ENCODE measurements around the gene ANO1. TPM values are rescaled to one million over a fixed set of nuclear protein-coding genes. Genes with fewer than 3 reads are reported as not detected.

ANO1 gene
- total and polyA plus RNA-seq, 2 donors (not counting 1 experiment from before 2014, with no cell fraction given): not detected

DNA sequence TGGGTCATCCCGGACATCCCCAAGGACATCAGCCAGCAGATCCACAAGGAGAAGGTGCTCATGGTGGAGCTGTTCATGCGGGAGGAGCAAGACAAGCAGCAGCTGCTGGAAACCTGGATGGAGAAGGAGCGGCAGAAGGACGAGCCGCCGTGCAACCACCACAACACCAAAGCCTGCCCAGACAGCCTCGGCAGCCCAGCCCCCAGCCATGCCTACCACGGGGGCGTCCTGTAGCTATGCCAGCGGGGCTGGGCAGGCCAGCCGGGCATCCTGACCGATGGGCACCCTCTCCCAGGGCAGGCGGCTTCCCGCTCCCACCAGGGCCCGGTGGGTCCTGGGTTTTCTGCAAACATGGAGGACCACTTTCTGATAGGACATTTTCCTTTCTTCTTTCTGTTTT is 109.7 kb downstream of the ANO1 start:
- H3K4me1 ChIP-seq (ENCODE audit: control insufficient read depth in 2 of 2, insufficient read depth in 2 of 2, low read length in 2 of 2): no peaks in the 10 kb centered on the region
- H3K4me1 Mint-ChIP-seq: no peaks in the 10 kb centered on the region
- intact Hi-C loops (cut with micrococcal nuclease): no loop called here
- H4K20me1 ChIP-seq (ENCODE audit: control insufficient read depth, insufficient read depth, low read length, poor library complexity, severe bottlenecking): no peaks in the 10 kb centered on the region
- ChIA-PET POLR2A (no interaction called here), CTCF (no interaction called here)
- no peak overlapping the region for H2AFZ ChIP-seq (ENCODE audit: insufficient read depth, low read depth, low read length, poor library complexity, severe bottlenecking)
- H3K79me2 ChIP-seq (ENCODE audit: control insufficient read depth, insufficient read depth, low read length): no peaks in the 10 kb centered on the region
- no peaks in the 10 kb centered on the region for H3K9me3 Mint-ChIP-seq (ENCODE audit: insufficient read depth)
- no peak overlapping the region for H3K9ac ChIP-seq (ENCODE audit: low read length)
- peaks cover 0 to 4% (median 0%) of the 10 kb centered on the region in 3 donors for H3K9me3 ChIP-seq (ENCODE audit: control extremely low read depth in 1 of 3, control insufficient read depth in 2 of 3, insufficient read depth in 1 of 3, low read length in 2 of 3)
- H3K4me3 Mint-ChIP-seq: no peak overlapping the region
- no peak overlapping the region for H3K4me2 ChIP-seq (replicated peaks; ENCODE audit: low read depth, low read length, poor library complexity, severe bottlenecking)
- ATAC-seq (ENCODE audit: low read depth) (no peak), DNase-seq (no peak)
- no peak overlapping the region for H3K27ac Mint-ChIP-seq
- WGBS (ENCODE audit: insufficient coverage): 85% methylated on average over 15 of the region's 15 CpGs
- H3K4me3 ChIP-seq (ENCODE audit: control extremely low read depth in 1 of 5, extremely low read depth in 1 of 5, insufficient read depth in 1 of 5, low read depth in 2 of 5, low read length in 4 of 5): no peak overlapping the region
- H3K27me3 Mint-ChIP-seq: peaks cover 5% of the 10 kb centered on the region
- no peak overlapping the region for H3K27ac ChIP-seq (ENCODE audit: low read length in 2 of 2)
- peaks cover 0 to 5% (median 0%) of the 10 kb centered on the region in 4 experiments for H3K27me3 ChIP-seq (replicated peaks in 1 of 4; ENCODE audit: control extremely low read depth in 1 of 4, control insufficient read depth in 3 of 4, insufficient read depth in 4 of 4, low read length in 3 of 4)
- no peak for TF ChIP-seq EZH2 (IDR thresholded peaks at IDR 0.05; ENCODE audit: borderline replicate concordance, insufficient read depth, low read depth, low read length, poor library complexity, severe bottlenecking)
- TF ChIP-seq, protein P1, sequence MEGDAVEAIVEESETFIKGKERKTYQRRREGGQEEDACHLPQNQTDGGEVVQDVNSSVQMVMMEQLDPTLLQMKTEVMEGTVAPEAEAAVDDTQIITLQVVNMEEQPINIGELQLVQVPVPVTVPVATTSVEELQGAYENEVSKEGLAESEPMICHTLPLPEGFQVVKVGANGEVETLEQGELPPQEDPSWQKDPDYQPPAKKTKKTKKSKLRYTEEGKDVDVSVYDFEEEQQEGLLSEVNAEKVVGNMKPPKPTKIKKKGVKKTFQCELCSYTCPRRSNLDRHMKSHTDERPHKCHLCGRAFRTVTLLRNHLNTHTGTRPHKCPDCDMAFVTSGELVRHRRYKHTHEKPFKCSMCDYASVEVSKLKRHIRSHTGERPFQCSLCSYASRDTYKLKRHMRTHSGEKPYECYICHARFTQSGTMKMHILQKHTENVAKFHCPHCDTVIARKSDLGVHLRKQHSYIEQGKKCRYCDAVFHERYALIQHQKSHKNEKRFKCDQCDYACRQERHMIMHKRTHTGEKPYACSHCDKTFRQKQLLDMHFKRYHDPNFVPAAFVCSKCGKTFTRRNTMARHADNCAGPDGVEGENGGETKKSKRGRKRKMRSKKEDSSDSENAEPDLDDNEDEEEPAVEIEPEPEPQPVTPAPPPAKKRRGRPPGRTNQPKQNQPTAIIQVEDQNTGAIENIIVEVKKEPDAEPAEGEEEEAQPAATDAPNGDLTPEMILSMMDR (IDR thresholded peaks at IDR 0.05): no peak
- no peaks in the 10 kb centered on the region for H3K36me3 ChIP-seq (replicated peaks in 1 of 2; ENCODE audit: control extremely low read depth in 1 of 2, control insufficient read depth in 1 of 2, extremely low read depth in 1 of 2, insufficient read depth in 2 of 2, low read length in 1 of 2)

DNA sequence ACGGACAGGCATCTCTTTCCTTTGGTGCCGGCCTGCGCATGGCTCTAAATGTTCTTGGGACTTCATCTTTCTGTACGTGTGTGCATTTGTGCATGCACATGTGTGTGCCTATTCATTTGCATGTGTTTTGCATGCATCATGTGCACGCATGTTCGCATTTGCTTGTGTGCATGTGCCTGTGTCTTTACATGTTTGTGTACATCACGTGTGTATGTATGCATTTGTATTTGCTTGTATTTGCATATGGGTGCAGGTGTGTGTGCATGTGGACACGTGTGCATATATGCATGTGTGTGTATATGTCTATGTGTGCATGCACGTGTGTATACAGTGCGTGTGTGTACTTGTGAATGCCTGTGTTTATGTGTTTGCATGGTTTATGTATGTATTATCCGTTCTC is 111.5 kb downstream of the ANO1 start:
- Mint-ChIP-seq H3K27me3 (peaks cover 6% of the 10 kb centered on the region), H3K4me1 (no peaks in the 10 kb centered on the region), H3K9me3 (ENCODE audit: insufficient read depth) (no peaks in the 10 kb centered on the region), H3K4me3 (no peak overlapping the region), H3K27ac (no peak overlapping the region)
- Histone ChIP-seq H3K27ac (ENCODE audit: low read length in 2 of 2) (no peak overlapping the region), H3K27me3 (replicated peaks in 1 of 4; ENCODE audit: control extremely low read depth in 1 of 4, control insufficient read depth in 3 of 4, insufficient read depth in 4 of 4, low read length in 3 of 4) (peaks cover 0 to 9% (median under 1%) of the 10 kb centered on the region in 4 experiments), H2AFZ (ENCODE audit: insufficient read depth, low read depth, low read length, poor library complexity, severe bottlenecking) (no peak overlapping the region), H4K20me1 (ENCODE audit: control insufficient read depth, insufficient read depth, low read length, poor library complexity, severe bottlenecking) (no peaks in the 10 kb centered on the region), H3K4me1 (ENCODE audit: control insufficient read depth in 2 of 2, insufficient read depth in 2 of 2, low read length in 2 of 2) (no peaks in the 10 kb centered on the region), H3K4me2 (replicated peaks; ENCODE audit: low read depth, low read length, poor library complexity, severe bottlenecking) (no peak overlapping the region), H3K36me3 (replicated peaks in 1 of 2; ENCODE audit: control extremely low read depth in 1 of 2, control insufficient read depth in 1 of 2, extremely low read depth in 1 of 2, insufficient read depth in 2 of 2, low read length in 1 of 2) (no peaks in the 10 kb centered on the region), H3K9ac (ENCODE audit: low read length) (no peak overlapping the region), H3K4me3 (ENCODE audit: control extremely low read depth in 1 of 5, extremely low read depth in 1 of 5, insufficient read depth in 1 of 5, low read depth in 2 of 5, low read length in 4 of 5) (no peak overlapping the region), H3K9me3 (ENCODE audit: control extremely low read depth in 1 of 3, control insufficient read depth in 2 of 3, insufficient read depth in 1 of 3, low read length in 2 of 3) (no peaks in the 10 kb centered on the region), H3K79me2 (ENCODE audit: control insufficient read depth, insufficient read depth, low read length) (no peaks in the 10 kb centered on the region)
- ATAC-seq (ENCODE audit: low read depth) (no peak), DNase-seq (no peak)
- intact Hi-C loops (cut with micrococcal nuclease): no loop called here
- no peak for TF ChIP-seq EZH2 (IDR thresholded peaks at IDR 0.05; ENCODE audit: borderline replicate concordance, insufficient read depth, low read depth, low read length, poor library complexity, severe bottlenecking)
- TF ChIP-seq, protein P1 (IDR thresholded peaks at IDR 0.05): no peak
- ChIA-PET POLR2A (no interaction called here), CTCF (no interaction called here)
- 96% methylated on average over 6 of the region's 11 CpGs for WGBS (ENCODE audit: insufficient coverage)

Measured in B cell (primary cell).